ENCODE results near the gene POU2AF3. TPM values are rescaled to one million over a fixed set of nuclear protein-coding genes. Genes with fewer than 3 reads are reported as not detected.

POU2AF3 gene
- polyA plus RNA-seq, 4 donors: 3.4 to 13.8 (median 6.4) TPM

GRCh38 chr11:111336062-111336461, 37.7 kb downstream of the POU2AF3 start:
- no peak for FAIRE-seq
- H3K9me3 ChIP-seq (ENCODE audit: control insufficient read depth in 2 of 2, insufficient read depth in 1 of 2, low read depth in 1 of 2, low read length in 1 of 2): no peaks in the 10 kb centered on the region
- H3K27ac ChIP-seq (ENCODE audit: low read depth in 1 of 3, low read length in 2 of 3): peak overlapping the region in 1 of 3 donors; percentile 31
- no peaks in the 10 kb centered on the region for H3K36me3 ChIP-seq (ENCODE audit: control insufficient read depth in 3 of 3, insufficient read depth in 2 of 3, low read depth in 1 of 3, low read length in 3 of 3)
- no peak for DNase-seq
- peaks cover 7 to 45% (median 11%) of the 10 kb centered on the region in 3 donors for H3K4me1 ChIP-seq (ENCODE audit: control insufficient read depth in 3 of 3, insufficient read depth in 2 of 3, low read depth in 1 of 3, low read length in 2 of 3)
- 80 to 90% (median 85%) methylated on average over 4 of the region's 4 CpGs for whole genome bisulfite sequencing, 3 donors
- H3K27me3 ChIP-seq (ENCODE audit: control insufficient read depth in 3 of 3, insufficient read depth in 3 of 3, low read length in 3 of 3): no peaks in the 10 kb centered on the region
- H3K4me3 ChIP-seq (ENCODE audit: low read depth in 1 of 3, low read length in 3 of 3): no peak overlapping the region

GRCh38 chr11:111336582-111337256, 38.4 kb downstream of the POU2AF3 start:
- FAIRE-seq: no peak
- Histone ChIP-seq H3K4me3 (ENCODE audit: low read depth in 1 of 3, low read length in 3 of 3) (no peak overlapping the region), H3K4me1 (ENCODE audit: control insufficient read depth in 3 of 3, insufficient read depth in 2 of 3, low read depth in 1 of 3, low read length in 2 of 3) (peaks cover 7 to 45% (median 11%) of the 10 kb centered on the region in 3 donors), H3K27ac (ENCODE audit: low read depth in 1 of 3, low read length in 2 of 3) (no peak overlapping the region), H3K36me3 (ENCODE audit: control insufficient read depth in 3 of 3, insufficient read depth in 2 of 3, low read depth in 1 of 3, low read length in 3 of 3) (no peaks in the 10 kb centered on the region), H3K27me3 (ENCODE audit: control insufficient read depth in 3 of 3, insufficient read depth in 3 of 3, low read length in 3 of 3) (no peaks in the 10 kb centered on the region), H3K9me3 (ENCODE audit: control insufficient read depth in 2 of 2, insufficient read depth in 1 of 2, low read depth in 1 of 2, low read length in 1 of 2) (no peaks in the 10 kb centered on the region)
- peak in 1 of 2 donors; percentile 58 for DNase-seq
- 70 to 91% (median 83%) methylated on average over 2 of the region's 2 CpGs for WGBS, 3 donors

GRCh38 chr11:111339758-111340388, 41.5 kb downstream of the POU2AF3 start:
- FAIRE-seq (no peak), DNase-seq (no peak)

GRCh38 chr11:111342329-111342728, 44.0 kb downstream of the POU2AF3 start:
- no peaks in the 10 kb centered on the region for H3K36me3 ChIP-seq (ENCODE audit: control insufficient read depth in 3 of 3, insufficient read depth in 2 of 3, low read depth in 1 of 3, low read length in 3 of 3)
- 77 to 82% (median 78%) methylated on average over 3 of the region's 3 CpGs for WGBS, 3 donors
- DNase-seq (no peak), FAIRE-seq (no peak)
- H3K4me1 ChIP-seq (ENCODE audit: control insufficient read depth in 3 of 3, insufficient read depth in 2 of 3, low read depth in 1 of 3, low read length in 2 of 3): peaks cover 0 to 9% (median 2%) of the 10 kb centered on the region in 3 donors
- no peaks in the 10 kb centered on the region for H3K27me3 ChIP-seq (ENCODE audit: control insufficient read depth in 3 of 3, insufficient read depth in 3 of 3, low read length in 3 of 3)
- H3K9me3 ChIP-seq (ENCODE audit: control insufficient read depth in 2 of 2, insufficient read depth in 1 of 2, low read depth in 1 of 2, low read length in 1 of 2): no peaks in the 10 kb centered on the region
- H3K4me3 ChIP-seq (ENCODE audit: low read depth in 1 of 3, low read length in 3 of 3): no peak overlapping the region
- H3K27ac ChIP-seq (ENCODE audit: low read depth in 1 of 3, low read length in 2 of 3): no peak overlapping the region

More at GRCh38 chr11:111339758-111340388, 41.5 kb downstream of the POU2AF3 start:
- Histone ChIP-seq H3K36me3 (ENCODE audit: control insufficient read depth in 3 of 3, insufficient read depth in 2 of 3, low read depth in 1 of 3, low read length in 3 of 3) (no peaks in the 10 kb centered on the region), H3K9me3 (ENCODE audit: control insufficient read depth in 2 of 2, insufficient read depth in 1 of 2, low read depth in 1 of 2, low read length in 1 of 2) (no peaks in the 10 kb centered on the region), H3K27me3 (ENCODE audit: control insufficient read depth in 3 of 3, insufficient read depth in 3 of 3, low read length in 3 of 3) (no peaks in the 10 kb centered on the region), H3K27ac (ENCODE audit: low read depth in 1 of 3, low read length in 2 of 3) (no peak overlapping the region), H3K4me1 (ENCODE audit: control insufficient read depth in 3 of 3, insufficient read depth in 2 of 3, low read depth in 1 of 3, low read length in 2 of 3) (peaks cover 5 to 32% (median 7%) of the 10 kb centered on the region in 3 donors), H3K4me3 (ENCODE audit: low read depth in 1 of 3, low read length in 3 of 3) (no peak overlapping the region)

- H3K9me3 ChIP-seq (ENCODE audit: control insufficient read depth in 2 of 2, insufficient read depth in 1 of 2, low read depth in 1 of 2, low read length in 1 of 2): no peaks in the 10 kb centered on the region
- no peaks in the 10 kb centered on the region for H3K27me3 ChIP-seq (ENCODE audit: control insufficient read depth in 3 of 3, insufficient read depth in 3 of 3, low read length in 3 of 3)
- no peaks in the 10 kb centered on the region for H3K4me1 ChIP-seq (ENCODE audit: control insufficient read depth in 3 of 3, insufficient read depth in 2 of 3, low read depth in 1 of 3, low read length in 2 of 3)
- H3K4me3 ChIP-seq (ENCODE audit: low read depth in 1 of 3, low read length in 3 of 3): no peak overlapping the region
- no peak for FAIRE-seq
- no peak for DNase-seq
- 71 to 80% (median 77%) methylated on average over 3 of the region's 3 CpGs for WGBS, 3 donors
- no peaks in the 10 kb centered on the region for H3K36me3 ChIP-seq (ENCODE audit: control insufficient read depth in 3 of 3, insufficient read depth in 2 of 3, low read depth in 1 of 3, low read length in 3 of 3)
- no peak overlapping the region for H3K27ac ChIP-seq (ENCODE audit: low read depth in 1 of 3, low read length in 2 of 3)
These were observed 45.7 kb downstream of the POU2AF3 start for GRCh38 chr11:111344032-111344431.

GRCh38 chr11:111347002-111347722, 48.8 kb downstream of the POU2AF3 start:
- no peak for FAIRE-seq

GRCh38 chr11:111347723-111348115, 49.4 kb downstream of the POU2AF3 start:
- DNase-seq (no peak), FAIRE-seq (no peak)
- Histone ChIP-seq H3K9me3 (ENCODE audit: control insufficient read depth in 2 of 2, insufficient read depth in 1 of 2, low read depth in 1 of 2, low read length in 1 of 2) (no peaks in the 10 kb centered on the region), H3K4me1 (ENCODE audit: control insufficient read depth in 3 of 3, insufficient read depth in 2 of 3, low read depth in 1 of 3, low read length in 2 of 3) (no peaks in the 10 kb centered on the region), H3K27me3 (ENCODE audit: control insufficient read depth in 3 of 3, insufficient read depth in 3 of 3, low read length in 3 of 3) (no peaks in the 10 kb centered on the region), H3K4me3 (ENCODE audit: low read depth in 1 of 3, low read length in 3 of 3) (no peak overlapping the region), H3K36me3 (ENCODE audit: control insufficient read depth in 3 of 3, insufficient read depth in 2 of 3, low read depth in 1 of 3, low read length in 3 of 3) (no peaks in the 10 kb centered on the region), H3K27ac (ENCODE audit: low read depth in 1 of 3, low read length in 2 of 3) (no peak overlapping the region)
- WGBS, 3 donors: 78 to 92% (median 82%) methylated on average over 3 of the region's 3 CpGs

More at GRCh38 chr11:111347002-111347722, 48.8 kb downstream of the POU2AF3 start:
- no peaks in the 10 kb centered on the region for H3K9me3 ChIP-seq (ENCODE audit: control insufficient read depth in 2 of 2, insufficient read depth in 1 of 2, low read depth in 1 of 2, low read length in 1 of 2)
- no peak for DNase-seq
- no peak overlapping the region for H3K4me3 ChIP-seq (ENCODE audit: low read depth in 1 of 3, low read length in 3 of 3)
- H3K4me1 ChIP-seq (ENCODE audit: control insufficient read depth in 3 of 3, insufficient read depth in 2 of 3, low read depth in 1 of 3, low read length in 2 of 3): no peaks in the 10 kb centered on the region
- no peak overlapping the region for H3K27ac ChIP-seq (ENCODE audit: low read depth in 1 of 3, low read length in 2 of 3)
- H3K27me3 ChIP-seq (ENCODE audit: control insufficient read depth in 3 of 3, insufficient read depth in 3 of 3, low read length in 3 of 3): no peaks in the 10 kb centered on the region
- H3K36me3 ChIP-seq (ENCODE audit: control insufficient read depth in 3 of 3, insufficient read depth in 2 of 3, low read depth in 1 of 3, low read length in 3 of 3): no peaks in the 10 kb centered on the region
- 86 to 91% (median 86%) methylated on average over 6 of the region's 6 CpGs for WGBS, 3 donors

- H3K4me3 ChIP-seq (ENCODE audit: low read depth in 1 of 3, low read length in 3 of 3): no peak overlapping the region
- 64 to 85% (median 66%) methylated on average over 3 of the region's 3 CpGs for WGBS, 3 donors
- DNase-seq (no peak), FAIRE-seq (peak; percentile 81)
- H3K36me3 ChIP-seq (ENCODE audit: control insufficient read depth in 3 of 3, insufficient read depth in 2 of 3, low read depth in 1 of 3, low read length in 3 of 3): no peaks in the 10 kb centered on the region
- H3K27ac ChIP-seq (ENCODE audit: low read depth in 1 of 3, low read length in 2 of 3): no peak overlapping the region
- H3K27me3 ChIP-seq (ENCODE audit: control insufficient read depth in 3 of 3, insufficient read depth in 3 of 3, low read length in 3 of 3): no peaks in the 10 kb centered on the region
- peaks cover 0 to 2% (median 0%) of the 10 kb centered on the region in 3 donors for H3K4me1 ChIP-seq (ENCODE audit: control insufficient read depth in 3 of 3, insufficient read depth in 2 of 3, low read depth in 1 of 3, low read length in 2 of 3)
- no peaks in the 10 kb centered on the region for H3K9me3 ChIP-seq (ENCODE audit: control insufficient read depth in 2 of 2, insufficient read depth in 1 of 2, low read depth in 1 of 2, low read length in 1 of 2)
These were observed 49.8 kb downstream of the POU2AF3 start for GRCh38 chr11:111348147-111348546.

Measured in small intestine (tissue), 7 donors.